GM18508 (cell line): Measurements from ENCODE around the gene CLEC16A.

Source experiments
- ATAC-seq: cut with Tn5 transposase; IDR thresholded peaks from one replicate; pipeline ENCODE4 v1.9.1; 2021; ENCODE audit warnings: moderate number of reproducible peaks; ENCODE audit not compliant: insufficient read depth, unreplicated experiment

CLEC16A gene

DNA sequence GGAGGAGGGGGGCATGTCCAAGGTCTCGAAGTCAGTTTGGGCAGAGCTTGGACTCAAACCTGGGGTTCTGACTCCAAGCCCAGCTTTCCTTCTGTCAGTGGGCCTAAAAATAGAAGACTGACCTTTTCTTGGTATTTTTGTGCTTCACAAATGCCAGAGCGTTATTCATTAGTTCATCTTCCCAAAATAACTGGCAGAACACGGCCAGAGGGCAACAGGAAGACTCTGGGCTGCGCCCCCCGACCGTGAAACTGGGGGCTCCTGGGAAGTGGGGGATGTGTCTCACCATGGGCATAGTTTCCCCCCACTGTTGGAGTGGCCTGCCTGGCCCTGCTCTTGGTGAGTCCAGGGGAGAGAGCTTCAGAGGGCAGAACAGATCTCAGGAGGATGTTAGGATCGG, 217.6 kb downstream of the CLEC16A start:
- no peak for ATAC-seq

DNA sequence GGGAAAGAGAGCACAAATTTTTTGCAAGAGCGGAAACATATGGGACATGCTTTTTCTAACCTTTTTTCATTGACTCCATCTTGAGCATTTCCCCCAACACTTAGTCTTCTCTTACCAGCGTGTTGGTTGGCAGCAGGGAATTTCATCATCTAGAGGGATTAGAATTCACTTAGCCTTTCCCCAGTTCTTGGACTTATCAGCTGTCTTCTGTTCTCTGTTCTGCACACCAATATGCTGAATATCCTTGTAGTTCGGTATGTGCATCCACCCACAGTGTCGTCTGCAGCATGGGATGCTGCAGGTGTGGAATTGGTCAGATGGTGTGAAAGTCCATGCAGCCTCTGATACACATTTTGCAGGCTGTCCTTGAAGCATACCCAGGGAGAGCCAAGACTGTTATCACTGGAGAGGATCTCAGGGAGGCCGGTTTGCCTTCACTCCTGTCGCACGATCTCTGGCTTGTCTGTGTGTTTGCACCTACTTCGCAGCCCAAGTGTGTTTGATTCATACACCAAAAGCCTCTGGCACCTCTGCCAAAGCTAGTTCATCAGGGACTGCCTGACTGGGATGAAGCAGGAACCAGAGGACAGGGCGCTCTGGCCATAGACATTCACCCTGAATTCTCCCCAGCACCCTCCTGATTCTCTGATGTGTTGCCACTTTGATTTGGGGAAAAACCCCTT, 218.4 kb downstream of the CLEC16A start:
- no peak for ATAC-seq

DNA sequence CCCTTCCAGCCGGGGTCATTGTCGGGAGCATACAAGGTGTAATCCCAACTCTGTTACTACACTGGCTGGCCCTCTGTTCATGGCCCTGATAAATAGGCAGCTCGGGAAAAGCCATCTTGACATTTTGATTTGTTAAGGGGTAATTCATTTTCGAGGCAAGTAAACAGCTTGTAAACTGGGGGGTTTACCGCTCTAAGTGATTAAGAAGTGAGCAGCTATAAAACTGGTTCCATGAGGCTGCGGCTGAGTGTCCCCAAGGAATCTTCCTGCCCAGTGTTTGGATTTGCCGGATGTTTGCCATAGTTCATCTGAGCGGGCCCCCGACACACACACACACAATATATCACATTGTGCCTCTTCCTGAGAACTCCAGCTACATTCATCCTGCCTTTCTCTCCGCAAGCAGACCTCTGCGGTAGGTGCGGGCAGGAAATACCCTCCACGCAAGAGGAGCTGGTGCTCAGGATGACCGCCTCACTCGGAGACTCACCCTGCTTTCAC, 219.4 kb downstream of the CLEC16A start:
- no peak for ATAC-seq

DNA sequence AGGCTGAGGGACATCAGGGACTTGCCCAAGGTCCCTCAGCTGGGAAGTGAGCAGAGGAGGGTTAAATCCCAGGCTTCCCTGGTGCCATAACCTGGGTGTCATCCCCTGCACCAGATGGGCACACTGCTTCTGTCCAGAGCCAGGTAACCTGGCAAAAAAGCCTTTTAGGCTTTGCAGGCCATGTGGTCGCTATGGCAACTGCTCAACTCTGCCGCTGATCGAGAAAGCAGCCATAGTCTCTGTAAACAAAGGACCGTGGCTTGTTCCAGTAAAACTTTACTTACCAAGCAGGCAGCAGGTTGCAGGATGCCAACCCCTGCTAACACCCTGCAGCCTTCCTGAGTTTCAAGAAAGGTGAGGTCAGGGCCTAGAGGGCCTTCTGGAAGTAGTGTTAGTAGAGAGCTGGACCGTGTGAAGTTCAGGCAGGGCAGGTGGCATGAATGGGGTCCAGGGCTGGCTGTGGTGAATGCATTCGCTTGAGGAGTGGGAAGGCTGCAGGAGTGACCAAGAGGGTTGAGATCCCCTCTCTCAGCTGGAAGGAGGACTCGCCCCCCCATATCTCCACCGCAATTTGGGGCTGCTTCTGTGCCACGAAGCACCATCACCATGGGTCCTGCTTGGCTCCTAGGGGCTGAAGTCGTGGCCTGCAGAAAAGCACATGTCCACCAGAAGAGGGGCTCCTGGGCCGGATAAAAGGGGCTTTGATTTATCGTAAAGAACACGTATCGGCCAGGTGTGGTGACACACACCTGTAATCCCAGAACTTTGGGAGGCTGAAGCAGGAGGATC, 220.3 kb downstream of the CLEC16A start:
- no peak for ATAC-seq

- no peak for ATAC-seq
These were observed 221.0 kb downstream of the CLEC16A start for GRCh38 chr16:11165349-11165748.

- no peak for ATAC-seq
These were observed 221.7 kb downstream of the CLEC16A start for GRCh38 chr16:11165894-11166665.

DNA sequence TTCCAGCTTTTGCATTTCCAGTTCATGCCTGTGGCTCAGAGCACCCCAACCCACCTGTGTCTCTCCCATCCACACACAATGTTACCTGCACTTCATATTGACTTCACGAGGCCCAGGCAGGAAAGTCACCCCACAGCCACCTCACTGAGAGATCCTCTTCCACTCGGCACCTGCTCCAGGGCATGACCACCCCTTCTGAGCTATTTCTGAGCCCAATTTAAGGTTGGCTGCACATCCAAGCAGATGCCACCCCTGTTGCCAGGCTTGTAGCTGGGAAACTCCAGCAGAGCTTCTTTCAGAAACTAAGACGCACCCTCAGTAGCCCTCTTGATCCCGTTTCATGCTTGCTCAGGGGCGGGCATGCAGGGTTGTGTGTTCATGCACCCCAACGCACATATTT, 223.2 kb downstream of the CLEC16A start:
- ATAC-seq, result no peak

GRCh38 chr16:11168386-11169051, 224.2 kb downstream of the CLEC16A start:
- no peak for ATAC-seq

GRCh38 chr16:11169641-11170040, 225.3 kb downstream of the CLEC16A start:
- no peak for ATAC-seq

DNA sequence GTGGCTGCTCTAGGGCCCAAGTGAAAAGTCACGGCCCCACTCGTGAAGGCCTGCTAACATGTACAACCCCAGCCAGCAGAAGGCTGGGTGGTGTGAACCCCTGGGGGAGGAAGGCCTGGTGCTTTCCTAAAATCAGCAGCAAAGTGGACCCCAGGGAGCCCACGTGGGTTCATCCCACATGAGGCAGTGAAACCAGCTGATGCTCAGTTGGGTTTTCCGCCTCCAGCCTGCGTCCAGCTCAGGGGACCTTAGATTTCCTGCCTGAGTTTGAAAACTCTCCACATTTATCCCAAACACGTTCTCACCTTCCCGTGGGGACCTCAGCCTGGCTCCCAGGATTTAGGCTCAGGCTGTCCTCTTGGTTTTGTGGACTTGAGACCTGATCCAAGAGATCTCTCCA, 225.8 kb downstream of the CLEC16A start:
- no peak for ATAC-seq

DNA sequence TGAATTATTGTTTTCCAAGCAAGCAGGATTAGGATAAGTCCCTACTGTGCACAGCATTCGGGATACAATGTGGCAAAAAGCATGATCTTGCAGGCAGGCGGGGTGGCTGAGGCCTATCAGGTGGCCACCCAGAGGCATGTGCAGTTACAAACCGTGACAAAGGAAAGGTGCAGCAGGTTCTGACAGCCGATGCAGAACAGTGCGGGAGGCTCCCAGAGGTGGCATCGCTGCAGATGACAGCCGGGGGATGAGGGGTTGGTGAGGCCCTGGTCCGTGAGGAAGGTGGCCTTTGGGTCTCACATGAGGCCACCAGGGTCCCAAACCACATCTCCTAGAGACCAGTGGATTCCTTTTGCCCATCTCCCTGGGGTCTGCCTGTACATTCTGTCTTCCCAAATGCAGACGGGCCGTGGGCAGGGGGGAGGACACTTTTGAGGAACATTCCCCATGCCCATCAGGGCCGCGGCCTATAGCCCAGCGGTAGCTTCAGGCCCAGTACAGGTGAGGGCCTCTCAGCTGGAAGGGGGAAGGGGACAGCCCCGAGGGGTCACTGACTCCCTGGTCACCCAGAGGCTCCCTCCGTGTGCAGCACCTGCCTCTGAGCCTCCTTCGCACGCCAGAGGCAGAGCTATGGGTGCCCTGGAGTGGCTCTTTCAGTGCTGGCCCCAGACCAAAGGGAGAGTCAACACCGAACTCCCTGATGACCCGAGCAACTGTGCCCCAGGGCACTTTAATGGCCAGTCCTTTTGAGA, 226.5 kb downstream of the CLEC16A start:
- ATAC-seq, result no peak

GRCh38 chr16:11171448-11171709, 227.0 kb downstream of the CLEC16A start:
- no peak for ATAC-seq

GRCh38 chr16:11171757-11172299, 227.5 kb downstream of the CLEC16A start:
- ATAC-seq, result no peak

GRCh38 chr16:11173426-11173825, 229.1 kb downstream of the CLEC16A start:
- no peak for ATAC-seq

DNA sequence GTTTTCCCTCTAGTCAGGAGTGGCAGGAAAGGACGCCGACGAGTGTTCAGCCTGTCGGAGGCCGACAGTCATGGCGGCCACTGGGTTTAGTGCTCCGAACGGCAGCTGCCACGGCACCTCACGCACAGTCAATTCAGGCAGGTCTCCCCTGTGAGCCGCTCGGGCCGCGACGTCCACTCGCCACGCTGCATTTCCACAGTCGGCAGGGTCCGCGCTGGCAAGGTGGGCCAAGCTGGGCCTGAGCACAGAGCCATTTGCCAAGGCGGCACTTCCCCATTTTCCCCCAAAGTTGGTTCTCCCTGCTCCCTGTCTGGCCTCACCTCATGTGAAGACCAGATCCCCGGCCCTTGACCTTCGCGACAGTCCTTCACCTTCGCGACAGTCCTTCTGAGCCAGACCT, 229.8 kb downstream of the CLEC16A start:
- no peak for ATAC-seq

DNA sequence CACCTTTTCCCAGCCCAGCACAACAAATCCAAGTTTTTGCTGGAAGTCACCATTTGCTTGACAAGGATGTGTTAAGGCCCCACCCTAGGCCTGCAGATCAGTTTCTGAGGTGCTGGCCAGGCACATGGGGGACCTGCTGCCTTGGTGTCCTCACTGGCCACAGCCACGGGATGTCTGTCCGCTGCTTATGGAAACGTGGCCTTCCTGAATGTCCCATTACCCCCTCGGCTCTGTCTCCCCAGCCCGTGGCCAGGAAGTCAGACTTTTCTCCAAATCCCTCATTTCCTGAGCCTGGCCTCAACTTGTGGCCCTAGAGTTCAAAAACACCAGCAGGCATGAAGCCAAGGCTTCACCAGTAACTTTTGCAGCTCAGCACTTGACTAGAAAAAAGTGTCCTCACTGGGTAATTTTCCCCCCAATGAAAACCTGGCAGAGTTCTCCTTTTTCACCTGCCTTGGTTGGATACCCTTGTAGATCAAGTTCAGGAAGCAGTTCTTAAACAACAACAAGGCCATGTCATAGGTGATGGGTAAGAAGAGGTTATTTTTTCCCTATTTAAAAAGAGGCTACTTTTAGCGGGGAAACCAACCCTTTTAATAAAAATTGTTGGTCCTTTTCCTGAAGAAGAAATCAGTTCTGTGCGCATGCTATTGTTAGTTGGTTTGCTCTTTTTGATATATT, 230.9 kb downstream of the CLEC16A start:
- ATAC-seq, result no peak

GRCh38 chr16:11175787-11176341, 231.5 kb downstream of the CLEC16A start:
- ATAC-seq, result peak; percentile 41

GRCh38 chr16:11177578-11178160, 233.3 kb downstream of the CLEC16A start:
- ATAC-seq, result no peak

DNA sequence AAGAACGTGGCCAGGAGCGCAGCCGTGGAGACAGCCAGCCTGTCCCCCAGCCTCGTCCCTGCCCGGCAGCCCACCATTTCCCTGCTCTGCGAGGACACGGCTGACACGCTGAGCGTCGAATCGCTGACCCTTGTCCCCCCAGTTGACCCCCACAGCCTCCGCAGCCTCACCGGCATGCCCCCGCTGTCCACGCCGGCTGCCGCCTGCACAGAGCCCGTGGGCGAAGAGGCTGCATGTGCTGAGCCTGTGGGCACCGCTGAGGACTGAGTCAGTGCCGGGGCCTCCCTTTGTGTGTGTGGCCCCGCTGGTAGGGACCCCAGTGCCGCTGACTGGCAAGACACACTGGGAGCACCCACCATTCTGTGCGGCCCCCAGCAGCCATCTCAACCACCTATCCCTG, 234.1 kb downstream of the CLEC16A start:
- ATAC-seq, result no peak
